Dermis blood vessel endothelial cell (primary cell): ENCODE data around the gene ZNF76. TPM values are rescaled to one million over a fixed set of nuclear protein-coding genes. Genes with fewer than 3 reads are reported as not detected.
"Not testable (repeated sequence)": the region's sequence is repeated elsewhere in the genome, so short reads cannot be mapped to it uniquely, and the experiment has no call there.

ENCODE experiments used
- DNase-seq: peaks from one replicate; pipeline ENCODE4 v3.0.0; 2010
- total RNA-seq: library from RNA; depleted of rRNA; stranded (reverse); fragments of >200 nt; gene quantifications from 2 replicates; pipeline ENCODE4 v1.2.3, GENCODE V29; 2014

The ZNF76 gene
- total RNA-seq, 1 donor from 2014 or later, result 27.7 TPM

GRCh38 chr6:35302604-35303241, 43.2 kb downstream of the ZNF76 start:
- peak; percentile 6 for DNase-seq

GRCh38 chr6:35304299-35304698, 44.8 kb downstream of the ZNF76 start:
- DNase-seq, result no peak

- no peak for DNase-seq
Measured at GRCh38 chr6:35305117-35305516, 45.6 kb downstream of the ZNF76 start.

GRCh38 chr6:35307138-35307537, 47.6 kb downstream of the ZNF76 start:
- not testable (repeated sequence) for DNase-seq

- not testable (repeated sequence) for DNase-seq
Measured at GRCh38 chr6:35308543-35308942, 49.0 kb downstream of the ZNF76 start.

GRCh38 chr6:35309611-35310264, 50.2 kb downstream of the ZNF76 start:
- DNase-seq, result no peak

GRCh38 chr6:35310265-35310831, 50.8 kb downstream of the ZNF76 start:
- no peak for DNase-seq

- DNase-seq, result no peak
Measured at GRCh38 chr6:35311390-35312075, 52.0 kb downstream of the ZNF76 start.

- no peak for DNase-seq
Measured at GRCh38 chr6:35312076-35312800, 52.7 kb downstream of the ZNF76 start.

GRCh38 chr6:35312807-35313206, 53.3 kb downstream of the ZNF76 start:
- DNase-seq, result no peak

- DNase-seq, result no peak
Measured at GRCh38 chr6:35317483-35318195, 58.1 kb downstream of the ZNF76 start.

GRCh38 chr6:35318196-35319171, 58.9 kb downstream of the ZNF76 start:
- DNase-seq, result peak; percentile 77

GRCh38 chr6:35319346-35320030, 60.0 kb downstream of the ZNF76 start:
- no peak for DNase-seq

GRCh38 chr6:35320031-35320410, 60.5 kb downstream of the ZNF76 start:
- no peak for DNase-seq

- no peak for DNase-seq
Measured at GRCh38 chr6:35321091-35321490, 61.6 kb downstream of the ZNF76 start.

GRCh38 chr6:35327349-35328027, 68.0 kb downstream of the ZNF76 start:
- peak; percentile 69 for DNase-seq

GRCh38 chr6:35328108-35328723, 68.7 kb downstream of the ZNF76 start:
- no peak for DNase-seq

GRCh38 chr6:35328965-35329364, 69.4 kb downstream of the ZNF76 start:
- not testable (repeated sequence) for DNase-seq

- no peak for DNase-seq
Measured at GRCh38 chr6:35330541-35331119, 71.1 kb downstream of the ZNF76 start.
